HUES64 (cell line): ENCODE results near the gene GSN.

Experiments
- H3K27ac ChIP-seq: 2 replicates; pipeline ENCODE4 v1.7.0; 2013; ENCODE audit warnings: low read depth, low read length, inconsistent platforms
- H3K27me3 ChIP-seq: 2 replicates; pipeline ENCODE4 v1.6.1; 2013; ENCODE audit warnings: mild to moderate bottlenecking, low read length; ENCODE audit not compliant: insufficient read depth
- H3K36me3 ChIP-seq: 2 replicates; pipeline ENCODE4 v1.6.1; 2013; ENCODE audit warnings: mild to moderate bottlenecking, low read length; ENCODE audit not compliant: insufficient read depth
- H3K4me1 ChIP-seq: 2 replicates; pipeline ENCODE4 v1.6.1; 2013; ENCODE audit warnings: mild to moderate bottlenecking, low read length, moderate library complexity; ENCODE audit not compliant: insufficient read depth
- H3K4me3 ChIP-seq: 2 replicates; pipeline ENCODE4 v1.5.1; 2013; ENCODE audit warnings: mild to moderate bottlenecking, low read length, moderate library complexity
- H3K9ac ChIP-seq: 2 replicates; pipeline ENCODE4 v1.6.1; 2013; ENCODE audit warnings: mild to moderate bottlenecking, low read depth, low read length
- H3K9me3 ChIP-seq: 2 replicates; pipeline ENCODE4 v1.6.1; 2013; ENCODE audit warnings: low read depth, low read length; ENCODE audit not compliant: insufficient read depth
- WGBS: fragments of 150-250, 120-280 bp; methylation state at CpG from one replicate; pipeline ENCODE4 v1.1.7; 2013; ENCODE audit warnings: missing lambda C conversion rate; 5-methylcytosine and 5-hydroxymethylcytosine counted together

Gene GSN

GRCh38 chr9:121309171-121309570 lies 41.2 kb downstream of the GSN start:
- H3K36me3 ChIP-seq = peaks cover 15% of the 10 kb centered on the region; the same call in 1 of the 2 replicates
- H3K27ac ChIP-seq = no peak overlapping the region
- no peaks in the 10 kb centered on the region for H3K9me3 ChIP-seq
- 92% methylated on average over 6 of the region's 6 CpGs for WGBS
- no peak overlapping the region for H3K9ac ChIP-seq
- H3K4me1 ChIP-seq = peaks cover 6% of the 10 kb centered on the region; the same call in 1 of the 2 replicates
- H3K4me3 ChIP-seq = no peak overlapping the region
- no peaks in the 10 kb centered on the region for H3K27me3 ChIP-seq

GRCh38 chr9:121309833-121310425 lies 42.0 kb downstream of the GSN start:
- peaks cover 6% of the 10 kb centered on the region; the same call in 1 of the 2 replicates for H3K4me1 ChIP-seq
- H3K9me3 ChIP-seq = no peaks in the 10 kb centered on the region
- no peak overlapping the region for H3K9ac ChIP-seq
- peaks cover 17% of the 10 kb centered on the region; the same call in 1 of the 2 replicates for H3K36me3 ChIP-seq
- WGBS = 87% methylated on average over 7 of the region's 7 CpGs
- H3K4me3 ChIP-seq = no peak overlapping the region
- H3K27ac ChIP-seq = no peak overlapping the region
- H3K27me3 ChIP-seq = no peaks in the 10 kb centered on the region

- H3K9me3 ChIP-seq = no peaks in the 10 kb centered on the region
- 95% methylated on average over 9 of the region's 9 CpGs for WGBS
- no peak overlapping the region for H3K4me3 ChIP-seq
- H3K36me3 ChIP-seq = peaks cover 17% of the 10 kb centered on the region; the same call in 1 of the 2 replicates
- H3K4me1 ChIP-seq = peaks cover 6% of the 10 kb centered on the region; the same call in 1 of the 2 replicates
- H3K27me3 ChIP-seq = no peaks in the 10 kb centered on the region
- H3K27ac ChIP-seq = no peak overlapping the region
- H3K9ac ChIP-seq = no peak overlapping the region
These were observed 42.6 kb downstream of the GSN start for GRCh38 chr9:121310571-121310970.

GRCh38 chr9:121312169-121312568 lies 44.2 kb downstream of the GSN start:
- WGBS = 97% methylated on average over 17 of the region's 17 CpGs
- peaks cover 17% of the 10 kb centered on the region; the same call in 1 of the 2 replicates for H3K36me3 ChIP-seq
- no peak overlapping the region for H3K27ac ChIP-seq
- H3K9me3 ChIP-seq = no peaks in the 10 kb centered on the region
- no peak overlapping the region for H3K9ac ChIP-seq
- no peaks in the 10 kb centered on the region for H3K27me3 ChIP-seq
- no peaks in the 10 kb centered on the region for H3K4me1 ChIP-seq
- H3K4me3 ChIP-seq = no peak overlapping the region

GRCh38 chr9:121313458-121314152 lies 45.6 kb downstream of the GSN start:
- Histone ChIP-seq H3K27ac (no peak overlapping the region), H3K4me1 (no peaks in the 10 kb centered on the region), H3K4me3 (no peak overlapping the region), H3K9me3 (no peaks in the 10 kb centered on the region), H3K27me3 (no peaks in the 10 kb centered on the region), H3K36me3 (peaks cover 17% of the 10 kb centered on the region; the same call in 1 of the 2 replicates), H3K9ac (no peak overlapping the region)
- 97% methylated on average over 10 of the region's 10 CpGs for WGBS

GRCh38 chr9:121316378-121316777 lies 48.4 kb downstream of the GSN start:
- H3K36me3 ChIP-seq = peaks cover 15% of the 10 kb centered on the region; the same call in 1 of the 2 replicates
- H3K4me3 ChIP-seq = no peak overlapping the region
- no peak overlapping the region for H3K9ac ChIP-seq
- no peaks in the 10 kb centered on the region for H3K4me1 ChIP-seq
- no peaks in the 10 kb centered on the region for H3K9me3 ChIP-seq
- H3K27me3 ChIP-seq = no peaks in the 10 kb centered on the region
- no peak overlapping the region for H3K27ac ChIP-seq
- WGBS = 100% methylated on average over 5 of the region's 6 CpGs

GRCh38 chr9:121316852-121317373 lies 49.0 kb downstream of the GSN start:
- WGBS = 93% methylated on average over 11 of the region's 11 CpGs
- Histone ChIP-seq H3K36me3 (peaks cover 16% of the 10 kb centered on the region; the same call in 1 of the 2 replicates), H3K9me3 (no peaks in the 10 kb centered on the region), H3K27ac (no peak overlapping the region), H3K4me3 (no peak overlapping the region), H3K27me3 (no peaks in the 10 kb centered on the region), H3K9ac (no peak overlapping the region), H3K4me1 (no peaks in the 10 kb centered on the region)

GRCh38 chr9:121317737-121318630 lies 50.0 kb downstream of the GSN start:
- peaks cover 18% of the 10 kb centered on the region; the same call in 1 of the 2 replicates for H3K36me3 ChIP-seq
- H3K4me3 ChIP-seq = no peak overlapping the region
- H3K27me3 ChIP-seq = no peaks in the 10 kb centered on the region
- no peaks in the 10 kb centered on the region for H3K4me1 ChIP-seq
- H3K9ac ChIP-seq = no peak overlapping the region
- 93% methylated on average over 6 of the region's 6 CpGs for WGBS
- no peak overlapping the region for H3K27ac ChIP-seq
- no peaks in the 10 kb centered on the region for H3K9me3 ChIP-seq

GRCh38 chr9:121318631-121319382 lies 50.8 kb downstream of the GSN start:
- H3K27me3 ChIP-seq = no peaks in the 10 kb centered on the region
- 93% methylated on average over 19 of the region's 19 CpGs for WGBS
- H3K9me3 ChIP-seq = no peaks in the 10 kb centered on the region
- H3K4me1 ChIP-seq = no peaks in the 10 kb centered on the region
- H3K4me3 ChIP-seq = no peak overlapping the region
- no peak overlapping the region for H3K9ac ChIP-seq
- H3K36me3 ChIP-seq = peaks cover 15% of the 10 kb centered on the region; the same call in 1 of the 2 replicates
- H3K27ac ChIP-seq = no peak overlapping the region

- Histone ChIP-seq H3K9me3 (no peaks in the 10 kb centered on the region), H3K4me3 (no peak overlapping the region), H3K27ac (no peak overlapping the region), H3K4me1 (no peaks in the 10 kb centered on the region), H3K9ac (no peak overlapping the region), H3K36me3 (peaks cover 10% of the 10 kb centered on the region; the same call in 1 of the 2 replicates), H3K27me3 (no peaks in the 10 kb centered on the region)
- WGBS = 94% methylated on average over 5 of the region's 5 CpGs
These were observed 51.4 kb downstream of the GSN start for GRCh38 chr9:121319383-121319780.
